GM12878 (cell line): ENCODE data around the gene HSD17B2.

ENCODE experiments used
- CTCF ChIP-seq, 3 experiments: IDR thresholded peaks in 2 of 3; conservative IDR thresholded peaks in 1 of 3; 2 replicates each; pipeline ENCODE4 v1.5.1; 2011; ENCODE audit warnings: low read depth in 3 of 3, low read length in 3 of 3, mild to moderate bottlenecking in 3 of 3, control low read depth in 2 of 3, moderate library complexity in 2 of 3, inconsistent platforms in 1 of 3, mixed read lengths in 1 of 3; ENCODE audit not compliant: control insufficient read depth in 2 of 3, insufficient read depth in 1 of 3; ENCODE audit errors: extremely low read depth in 1 of 3
- GABPA ChIP-seq: IDR thresholded peaks from 2 replicates; pipeline ENCODE4 v1.6.1; 2014; ENCODE audit warnings: antibody characterized with exemption, low read depth, mild to moderate bottlenecking, inconsistent platforms
- IRF4 ChIP-seq: IDR thresholded peaks from 2 replicates; pipeline ENCODE4 v1.6.1; 2011; ENCODE audit warnings: low read depth, low read length
- MAX ChIP-seq: IDR thresholded peaks from 2 replicates; pipeline ENCODE4 v1.6.1; 2012; ENCODE audit warnings: low read depth, low read length, improper control_type of control experiment
- MTA2 ChIP-seq: fragments of 450-650 bp; IDR thresholded peaks from 2 replicates; pipeline ENCODE4 v1.6.1; 2016; ENCODE audit warnings: low read depth, mild to moderate bottlenecking, moderate library complexity
- NR2C2 ChIP-seq: IDR thresholded peaks from 2 replicates; pipeline ENCODE4 v1.6.1; 2011; ENCODE audit warnings: borderline replicate concordance, low read depth; ENCODE audit not compliant: control insufficient read depth, insufficient read length
- NR2F1 ChIP-seq: fragments of 450-650 bp; conservative IDR thresholded peaks from 2 replicates; pipeline ENCODE4 v1.6.1; 2017; ENCODE audit warnings: mild to moderate bottlenecking
- PBX3 ChIP-seq: IDR thresholded peaks from 2 replicates; pipeline ENCODE4 v1.6.1; 2011; ENCODE audit warnings: mild to moderate bottlenecking, low read depth, low read length, moderate library complexity; ENCODE audit not compliant: insufficient replicate concordance
- POLR2A ChIP-seq: IDR thresholded peaks from 2 replicates; pipeline ENCODE4 v1.6.1; 2011; ENCODE audit warnings: low read depth, mild to moderate bottlenecking, low read length
- RCOR1 ChIP-seq: conservative IDR thresholded peaks from 2 replicates; pipeline ENCODE4 v1.6.1; 2012; ENCODE audit warnings: low read depth, low read length, improper control_type of control experiment
- REST ChIP-seq: IDR thresholded peaks from 2 replicates; pipeline ENCODE4 v1.6.1; 2012; ENCODE audit warnings: mild to moderate bottlenecking, low read depth, low read length
- RFX5 ChIP-seq: IDR thresholded peaks from 2 replicates; pipeline ENCODE4 v1.6.1; 2011; ENCODE audit warnings: low read depth, low read length, improper control_type of control experiment
- YY1 ChIP-seq: IDR thresholded peaks from 2 replicates; pipeline ENCODE4 v1.6.1; 2011; ENCODE audit warnings: low read depth, mild to moderate bottlenecking, low read length

GRCh38 chr16:82050506-82050905, 15.5 kb downstream of the HSD17B2 start:
- TF ChIP-seq NR2F1 (no peak), CTCF (IDR thresholded peaks at IDR 0.05 in 2 of 3, conservative IDR thresholded peaks at IDR 0.05 in 1 of 3; ENCODE audit: control insufficient read depth in 2 of 3, extremely low read depth in 1 of 3, insufficient read depth in 1 of 3, low read depth in 3 of 3, low read length in 3 of 3) (no peak), YY1 (no peak), MAX (no peak), GABPA (no peak), RCOR1 (no peak), PBX3 (no peak), IRF4 (no peak), REST (no peak), RFX5 (no peak), MTA2 (no peak), NR2C2 (no peak), POLR2A (no peak)
